Left lung (tissue), 10 donors: ENCODE results near the gene CDK5RAP3. TPM values are rescaled to one million over a fixed set of nuclear protein-coding genes. Genes with fewer than 3 reads are reported as not detected.

Experiments
- ATAC-seq: fragments of 200-7000 bp; cut with Tn5 transposase; one replicate; pipeline ENCODE4 v1.9.1; 2020; ENCODE audit warnings: moderate library complexity
- DNase-seq, 4 donors: peaks; one replicate each; pipeline ENCODE4 v3.0.0-alpha.2; 2013 to 2020
- H3K27ac ChIP-seq, 2 donors: fragments of 200-600 bp; sonication (generic) in 1 of 2; one replicate each; pipeline versions ENCODE4 v1.5.0 to v1.8.0; 2020 to 2021
- H3K27me3 ChIP-seq, 2 donors: fragments of 200-600 bp; sonication (generic) in 1 of 2; one replicate each; pipeline versions ENCODE4 v1.5.0 to v1.8.0; 2020 to 2021
- H3K36me3 ChIP-seq, 2 donors: fragments of 200-600 bp; sonication (generic) in 1 of 2; one replicate each; pipeline versions ENCODE4 v1.5.0 to v1.8.0; 2020 to 2021
- H3K4me1 ChIP-seq, 2 donors: fragments of 200-600 bp; one replicate each; pipeline ENCODE4 v1.8.0; 2021
- H3K4me3 ChIP-seq, 2 donors: fragments of 200-600 bp; sonication (generic) in 1 of 2; one replicate each; pipeline versions ENCODE4 v1.5.0 to v1.8.0; 2020 to 2021; ENCODE audit warnings: mild to moderate bottlenecking in 1 of 2
- H3K9me3 ChIP-seq, 2 donors: fragments of 200-600 bp; sonication (generic) in 1 of 2; one replicate each; pipeline versions ENCODE4 v1.5.0 to v1.8.0; 2020 to 2021
- CTCF ChIP-seq, 2 donors: fragments of 200-600 bp; sonication (generic) in 1 of 2; IDR thresholded peaks; one replicate each; pipeline versions ENCODE4 v1.5.0 to v1.8.0; 2021; ENCODE audit warnings: antibody characterized with exemption in 2 of 2
- intact Hi-C, 2 donors: fragments of 100-400 bp; cut with DNase I; formaldehyde crosslinking; loops; one replicate each; pipeline versions ENCODE4 v1.11.2 to v1.14.2; 2022
- polyA plus RNA-seq, 6 donors: library from polyadenylated mRNA; unstranded; fragments of 120-200 nt; gene quantifications; one replicate each; pipeline ENCODE4 v1.2.1, GENCODE V29; 2013; ENCODE audit not compliant: insufficient read length in 6 of 6
- total RNA-seq, 2 donors: library from RNA; stranded (reverse); fragmentation: NEBNext Ultra II Directional; extraction: Animal tissue kit (Norgen Biotek cat#: 25700); gene quantifications; one replicate each; pipeline ENCODE4 v1.2.1, GENCODE V29; 2021
- donor health status: DM: no; HTN: yes; CAD: no.
- donor health status: DM: no; HTN: no; CAD: no.

Gene CDK5RAP3
- total and polyA plus RNA-seq, 8 donors, result 136 to 182 (median 159) TPM

- peak overlapping the region; percentile 69 to 72 for H3K27ac ChIP-seq
- intact Hi-C loops, result no loop called here
- H3K4me1 ChIP-seq, result peaks cover 17 to 56% of the 10 kb centered on the region in 2 donors
- H3K4me3 ChIP-seq, result no peak overlapping the region
- DNase-seq, result no peak
- H3K36me3 ChIP-seq, result peaks cover 0 to 37% of the 10 kb centered on the region in 2 donors
- H3K9me3 ChIP-seq, result no peaks in the 10 kb centered on the region
- no peak for ATAC-seq
- no peak for TF ChIP-seq CTCF (IDR thresholded peaks at IDR 0.05)
- no peaks in the 10 kb centered on the region for H3K27me3 ChIP-seq
These were observed 20.5 kb upstream of the CDK5RAP3 start for GRCh38 chr17:47950448-47950847.

- DNase-seq (peak in 1 of 4 donors; percentile 49), ATAC-seq (peak; percentile 27)
- Histone ChIP-seq H3K4me1 (peaks cover 17 to 38% of the 10 kb centered on the region in 2 donors), H3K27me3 (no peaks in the 10 kb centered on the region), H3K4me3 (peak overlapping the region in 1 of 2 donors; percentile 47), H3K27ac (peak overlapping the region; percentile 28 to 67), H3K36me3 (peaks cover 0 to 26% of the 10 kb centered on the region in 2 donors), H3K9me3 (no peaks in the 10 kb centered on the region)
- intact Hi-C loops, result no loop called here
- no peak for TF ChIP-seq CTCF (IDR thresholded peaks at IDR 0.05)
These were observed 18.5 kb upstream of the CDK5RAP3 start for GRCh38 chr17:47952171-47953021.

- Histone ChIP-seq H3K9me3 (no peaks in the 10 kb centered on the region), H3K27me3 (no peaks in the 10 kb centered on the region), H3K4me1 (peaks cover 15 to 29% of the 10 kb centered on the region in 2 donors), H3K4me3 (peak overlapping the region in 1 of 2 donors; percentile 47), H3K27ac (peak overlapping the region; percentile 37 to 67), H3K36me3 (peaks cover 0 to 14% of the 10 kb centered on the region in 2 donors)
- intact Hi-C loops, result no loop called here
- no peak for DNase-seq
- TF ChIP-seq CTCF (IDR thresholded peaks at IDR 0.05), result peak in 1 of 2 donors; percentile 15
- ATAC-seq, result no peak
These were observed 17.0 kb upstream of the CDK5RAP3 start for GRCh38 chr17:47953909-47954308.

GRCh38 chr17:47955497-47956461 is 15.1 kb upstream of the CDK5RAP3 start:
- ATAC-seq (peak; percentile 66), DNase-seq (peak in 3 of 4 donors; percentile 85 to 88 (median 85))
- Histone ChIP-seq H3K4me3 (peak overlapping the region; percentile 30 to 47), H3K9me3 (no peaks in the 10 kb centered on the region), H3K27me3 (no peaks in the 10 kb centered on the region), H3K27ac (peak overlapping the region; percentile 74 to 82), H3K4me1 (peaks cover 0 to 13% of the 10 kb centered on the region in 2 donors), H3K36me3 (peaks cover 0 to 11% of the 10 kb centered on the region in 2 donors)
- no peak for TF ChIP-seq CTCF (IDR thresholded peaks at IDR 0.05)
- intact Hi-C loops, result no loop called here
